ENCODE data around the gene PDGFC. TPM values are rescaled to one million over a fixed set of nuclear protein-coding genes. Genes with fewer than 3 reads are reported as not detected.

Gene PDGFC
- total RNA-seq, 1 experiment from 2014 or later, result 64.5 TPM

DNA sequence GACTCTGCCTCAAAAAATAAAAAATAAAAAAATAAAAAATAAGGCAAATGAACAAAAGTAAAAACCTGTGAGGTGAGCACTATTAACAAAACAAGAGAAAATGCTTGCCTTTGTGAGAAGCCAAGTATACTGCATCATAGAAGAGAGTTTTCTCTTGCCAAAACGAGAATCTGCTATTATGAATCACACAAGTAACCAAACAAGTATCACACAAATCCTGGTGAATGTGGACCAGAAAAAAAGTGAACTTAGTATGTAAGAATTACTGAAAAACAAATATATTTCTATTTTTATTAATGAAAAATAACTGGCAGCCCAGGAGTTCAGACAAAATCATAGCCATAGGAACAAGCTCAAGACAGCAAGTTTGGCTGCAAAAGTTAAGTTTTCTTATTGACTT, 193.5 kb downstream of the PDGFC start:
- Mint-ChIP-seq H3K36me3 (ENCODE audit: insufficient read depth, unreplicated experiment) (no peaks in the 10 kb centered on the region), H3K4me1 (ENCODE audit: low read depth, unreplicated experiment) (peaks cover 46% of the 10 kb centered on the region), H3K27me3 (ENCODE audit: unreplicated experiment) (no peaks in the 10 kb centered on the region), H3K9me3 (ENCODE audit: low read depth, unreplicated experiment) (no peaks in the 10 kb centered on the region), H3K27ac (ENCODE audit: unreplicated experiment) (peak overlapping the region; percentile 74), H3K4me3 (ENCODE audit: low read depth, unreplicated experiment) (no peak overlapping the region)
- intact Hi-C loops (cut with micrococcal nuclease; ENCODE audit: unreplicated experiment), result loop anchor here (5.0 to 10.0 kb wide), 4 partner anchors 154 to 303 kb away; no protein-coding TSS in a partner anchor
- DNase-seq, result no peak
- no TSS peak for BruUV-seq (replicated peaks)
- CTCF ChIA-PET, result interaction anchor here (0.8 kb wide), 1 partner anchor 64 kb away, joined by 3 read pairs; no protein-coding TSS in a partner anchor
- TF ChIP-seq, protein P1, sequence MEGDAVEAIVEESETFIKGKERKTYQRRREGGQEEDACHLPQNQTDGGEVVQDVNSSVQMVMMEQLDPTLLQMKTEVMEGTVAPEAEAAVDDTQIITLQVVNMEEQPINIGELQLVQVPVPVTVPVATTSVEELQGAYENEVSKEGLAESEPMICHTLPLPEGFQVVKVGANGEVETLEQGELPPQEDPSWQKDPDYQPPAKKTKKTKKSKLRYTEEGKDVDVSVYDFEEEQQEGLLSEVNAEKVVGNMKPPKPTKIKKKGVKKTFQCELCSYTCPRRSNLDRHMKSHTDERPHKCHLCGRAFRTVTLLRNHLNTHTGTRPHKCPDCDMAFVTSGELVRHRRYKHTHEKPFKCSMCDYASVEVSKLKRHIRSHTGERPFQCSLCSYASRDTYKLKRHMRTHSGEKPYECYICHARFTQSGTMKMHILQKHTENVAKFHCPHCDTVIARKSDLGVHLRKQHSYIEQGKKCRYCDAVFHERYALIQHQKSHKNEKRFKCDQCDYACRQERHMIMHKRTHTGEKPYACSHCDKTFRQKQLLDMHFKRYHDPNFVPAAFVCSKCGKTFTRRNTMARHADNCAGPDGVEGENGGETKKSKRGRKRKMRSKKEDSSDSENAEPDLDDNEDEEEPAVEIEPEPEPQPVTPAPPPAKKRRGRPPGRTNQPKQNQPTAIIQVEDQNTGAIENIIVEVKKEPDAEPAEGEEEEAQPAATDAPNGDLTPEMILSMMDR (IDR thresholded peaks at IDR 0.05; ENCODE audit: unreplicated experiment), result no peak

DNA sequence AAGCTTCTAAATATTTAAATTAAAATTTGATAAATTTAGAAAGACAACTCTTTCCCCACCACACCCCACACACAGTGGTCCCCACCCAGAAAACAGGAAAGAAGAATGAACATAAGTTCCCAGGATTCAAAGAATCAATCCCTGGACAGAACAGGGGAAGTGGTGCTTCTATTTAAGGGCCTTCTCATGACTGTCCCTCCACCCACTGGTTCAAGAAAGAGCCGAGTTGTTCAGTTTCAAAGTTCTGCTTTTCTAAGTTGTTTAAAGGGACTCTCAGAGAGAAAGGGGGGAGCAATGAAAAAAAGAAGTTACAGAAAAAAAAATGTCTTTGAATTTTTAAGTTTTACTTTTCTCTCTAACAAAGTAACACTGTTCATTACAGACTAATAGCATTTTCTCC, 195.8 kb downstream of the PDGFC start:
- no TSS peak for BruUV-seq (replicated peaks)
- no peak for DNase-seq
- Mint-ChIP-seq H3K27ac (ENCODE audit: unreplicated experiment) (no peak overlapping the region), H3K4me1 (ENCODE audit: low read depth, unreplicated experiment) (peaks cover 37% of the 10 kb centered on the region), H3K36me3 (ENCODE audit: insufficient read depth, unreplicated experiment) (no peaks in the 10 kb centered on the region), H3K4me3 (ENCODE audit: low read depth, unreplicated experiment) (no peak overlapping the region), H3K27me3 (ENCODE audit: unreplicated experiment) (no peaks in the 10 kb centered on the region), H3K9me3 (ENCODE audit: low read depth, unreplicated experiment) (no peaks in the 10 kb centered on the region)
- CTCF ChIA-PET, result no interaction called here
- intact Hi-C loops (cut with micrococcal nuclease; ENCODE audit: unreplicated experiment), result loop anchor here (5.0 to 10.0 kb wide), 4 partner anchors 156 to 301 kb away; no protein-coding TSS in a partner anchor
- TF ChIP-seq, protein P1 (IDR thresholded peaks at IDR 0.05; ENCODE audit: unreplicated experiment), result no peak

DNA sequence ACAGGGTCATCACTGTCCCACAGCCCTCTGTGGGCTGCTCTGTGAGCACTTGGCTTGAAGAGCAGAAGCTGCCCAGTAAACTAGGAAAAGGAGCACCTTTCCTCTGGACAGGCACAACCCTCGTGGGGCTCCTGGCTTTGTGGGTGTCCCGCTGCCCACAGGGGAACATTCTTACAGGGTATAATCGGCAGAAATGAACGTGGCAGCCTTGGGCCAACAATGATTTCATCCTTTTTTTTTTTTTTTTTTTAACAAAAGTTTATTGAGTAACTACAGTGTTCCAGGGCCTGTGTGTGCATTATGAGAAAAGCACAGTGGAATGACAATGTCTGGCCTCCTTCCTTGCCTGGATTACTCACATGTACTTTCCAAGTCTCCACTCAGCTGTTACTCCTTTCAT, 197.2 kb downstream of the PDGFC start:
- CTCF ChIA-PET, result interaction anchor here (0.7 kb wide), 1 partner anchor 384 kb away, joined by 9 read pairs; no protein-coding TSS in a partner anchor
- intact Hi-C loops (cut with micrococcal nuclease; ENCODE audit: unreplicated experiment), result loop anchor here (10.0 kb wide), 2 partner anchors 270 to 300 kb away; no protein-coding TSS in a partner anchor
- Mint-ChIP-seq H3K36me3 (ENCODE audit: insufficient read depth, unreplicated experiment) (no peaks in the 10 kb centered on the region), H3K27ac (ENCODE audit: unreplicated experiment) (peak overlapping the region; percentile 72), H3K27me3 (ENCODE audit: unreplicated experiment) (no peaks in the 10 kb centered on the region), H3K9me3 (ENCODE audit: low read depth, unreplicated experiment) (no peaks in the 10 kb centered on the region), H3K4me3 (ENCODE audit: low read depth, unreplicated experiment) (peak overlapping the region; percentile 33), H3K4me1 (ENCODE audit: low read depth, unreplicated experiment) (peaks cover 29% of the 10 kb centered on the region)
- BruUV-seq (replicated peaks), result no TSS peak
- TF ChIP-seq, protein P1 (IDR thresholded peaks at IDR 0.05; ENCODE audit: unreplicated experiment), result no peak
- no peak for DNase-seq

DNA sequence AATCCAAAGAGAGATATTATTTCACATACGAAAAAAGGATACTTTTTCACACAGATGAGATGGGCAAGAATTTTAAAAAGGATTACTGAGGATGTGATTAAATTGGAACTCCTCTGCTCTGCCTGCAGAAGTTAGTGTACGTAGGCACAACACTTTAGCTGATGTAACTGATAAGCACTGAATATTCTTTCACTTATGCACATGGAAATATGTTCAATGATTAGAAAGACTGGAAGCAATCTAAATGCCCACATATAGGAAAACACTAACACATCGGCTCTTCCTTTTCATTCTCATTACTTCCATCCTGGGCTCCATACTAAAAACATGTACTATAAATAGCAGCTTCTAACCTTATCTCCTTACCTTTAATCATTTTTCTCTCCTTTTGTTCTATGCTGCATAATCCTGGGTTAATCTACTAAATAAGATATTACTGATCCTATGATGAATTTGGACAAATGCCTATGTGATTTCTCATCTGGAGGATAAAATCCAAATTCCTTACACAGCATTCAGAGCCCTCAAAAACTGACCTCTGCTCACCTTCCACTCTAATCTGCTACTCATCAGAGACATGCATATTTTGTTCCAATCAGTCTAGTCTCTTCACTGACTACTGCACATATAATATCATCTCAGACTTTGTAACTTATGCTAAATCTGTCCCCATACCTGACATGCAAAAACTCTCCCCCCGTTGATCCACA, 197.8 kb downstream of the PDGFC start:
- Mint-ChIP-seq H3K27ac (ENCODE audit: unreplicated experiment) (peak overlapping the region; percentile 72), H3K4me1 (ENCODE audit: low read depth, unreplicated experiment) (peaks cover 23% of the 10 kb centered on the region), H3K9me3 (ENCODE audit: low read depth, unreplicated experiment) (no peaks in the 10 kb centered on the region), H3K4me3 (ENCODE audit: low read depth, unreplicated experiment) (peak overlapping the region; percentile 33), H3K27me3 (ENCODE audit: unreplicated experiment) (no peaks in the 10 kb centered on the region), H3K36me3 (ENCODE audit: insufficient read depth, unreplicated experiment) (no peaks in the 10 kb centered on the region)
- intact Hi-C loops (cut with micrococcal nuclease; ENCODE audit: unreplicated experiment), result loop anchor here (10.0 kb wide), 2 partner anchors 271 to 299 kb away; no protein-coding TSS in a partner anchor
- CTCF ChIA-PET, result no interaction called here
- TF ChIP-seq, protein P1 (IDR thresholded peaks at IDR 0.05; ENCODE audit: unreplicated experiment), result no peak
- no peak for DNase-seq
- TSS peak; percentile 36 for BruUV-seq (replicated peaks)

All from Calu3 (cell line).